NCI-H128 (cell line): ENCODE results near the gene ARHGEF12.

Experiments
- DNase-seq: peaks from one replicate; lab custom pipeline; 2025; ENCODE audit not compliant: unreplicated experiment; lab: John Stamatoyannopoulos, UW

ARHGEF12 gene

GRCh38 chr11:120385655-120386054, 49.4 kb downstream of the ARHGEF12 start:
- no peak for DNase-seq

- no peak for DNase-seq
Observed at GRCh38 chr11:120386318-120386717, 50.1 kb downstream of the ARHGEF12 start.

- no peak for DNase-seq
Observed at GRCh38 chr11:120386774-120387371, 50.7 kb downstream of the ARHGEF12 start.

GRCh38 chr11:120388261-120388660, 52.0 kb downstream of the ARHGEF12 start:
- no peak for DNase-seq

GRCh38 chr11:120389693-120390584, 53.7 kb downstream of the ARHGEF12 start:
- no peak for DNase-seq

GRCh38 chr11:120390585-120390922, 54.3 kb downstream of the ARHGEF12 start:
- no peak for DNase-seq

- DNase-seq = no peak
Observed at GRCh38 chr11:120391292-120391691, 55.1 kb downstream of the ARHGEF12 start.

- no peak for DNase-seq
Observed at GRCh38 chr11:120391854-120392253, 55.6 kb downstream of the ARHGEF12 start.

GRCh38 chr11:120392314-120392713, 56.1 kb downstream of the ARHGEF12 start:
- no peak for DNase-seq

- no peak for DNase-seq
Observed at GRCh38 chr11:120392793-120393192, 56.6 kb downstream of the ARHGEF12 start.

GRCh38 chr11:120394119-120394518, 57.9 kb downstream of the ARHGEF12 start:
- no peak for DNase-seq

GRCh38 chr11:120395778-120396177, 59.6 kb downstream of the ARHGEF12 start:
- DNase-seq = no peak

- no peak for DNase-seq
Observed at GRCh38 chr11:120398132-120398531, 61.9 kb downstream of the ARHGEF12 start.

GRCh38 chr11:120399307-120399706, 63.1 kb downstream of the ARHGEF12 start:
- DNase-seq = no peak

GRCh38 chr11:120400564-120401364, 64.6 kb downstream of the ARHGEF12 start:
- no peak for DNase-seq

- no peak for DNase-seq
Observed at GRCh38 chr11:120401506-120401905, 65.3 kb downstream of the ARHGEF12 start.

- no peak for DNase-seq
Observed at GRCh38 chr11:120403966-120404365, 67.8 kb downstream of the ARHGEF12 start.

GRCh38 chr11:120404495-120404894, 68.3 kb downstream of the ARHGEF12 start:
- no peak for DNase-seq

- DNase-seq = no peak
Observed at GRCh38 chr11:120409655-120410054, 73.4 kb downstream of the ARHGEF12 start.

GRCh38 chr11:120410622-120411380, 74.6 kb downstream of the ARHGEF12 start:
- DNase-seq = no peak

GRCh38 chr11:120413480-120413879, 77.3 kb downstream of the ARHGEF12 start:
- no peak for DNase-seq
